SH-SY5Y (cell line): ENCODE results near the gene CEL.

Source experiments
- GATA2 ChIP-seq: IDR thresholded peaks from 2 replicates; pipeline ENCODE4 v1.6.1; 2011; ENCODE audit warnings: mild to moderate bottlenecking, low read depth, low read length
- GATA3 ChIP-seq: IDR thresholded peaks from 2 replicates; pipeline ENCODE4 v1.6.1; 2011; ENCODE audit warnings: low read depth, mild to moderate bottlenecking, low read length, moderate library complexity

- TF ChIP-seq GATA3 (no peak), GATA2 (no peak)
Measured at GRCh38 chr9:133098104-133098754, 36.4 kb downstream of the CEL start.
